Naive B cell (primary cell): ENCODE measurements around the gene RASL10A. TPM values are rescaled to one million over a fixed set of nuclear protein-coding genes. Genes with fewer than 3 reads are reported as not detected.

Experiments used
- ATAC-seq, 2 donors: fragments of 150-1000 bp; cut with Tn5 transposase; 2 replicates each; pipeline ENCODE4 v1.10.0; 2021; ENCODE audit warnings: low read depth in 2 of 2, mild to moderate bottlenecking in 2 of 2, moderate library complexity in 2 of 2
- DNase-seq: peaks from one replicate; pipeline ENCODE4 v3.0.0; 2022
- H3K27ac Mint-ChIP-seq, 6 donors: one replicate each; pipeline ENCODE4 v1.8.0; 2020 to 2022; ENCODE audit warnings: mild to moderate bottlenecking in 6 of 6, mixed read lengths in 6 of 6, moderate library complexity in 5 of 6, inconsistent platforms in 2 of 6
- H3K27me3 Mint-ChIP-seq, 3 donors: one replicate each; pipeline ENCODE4 v1.8.0; 2021 to 2022; ENCODE audit warnings: mixed read lengths in 3 of 3, mild to moderate bottlenecking in 1 of 3
- H3K36me3 Mint-ChIP-seq, 2 donors: one replicate each; pipeline ENCODE4 v1.8.0; 2020 to 2022; ENCODE audit warnings: mixed read lengths in 2 of 2, inconsistent platforms in 1 of 2, mild to moderate bottlenecking in 1 of 2
- H3K4me1 Mint-ChIP-seq, 3 donors: one replicate each; pipeline ENCODE4 v1.8.0; 2020 to 2022; ENCODE audit warnings: mixed read lengths in 3 of 3, inconsistent platforms in 1 of 3, mild to moderate bottlenecking in 1 of 3, moderate library complexity in 1 of 3
- H3K4me3 Mint-ChIP-seq, 8 donors: one replicate each; pipeline ENCODE4 v1.8.0; 2020 to 2022; ENCODE audit warnings: mild to moderate bottlenecking in 8 of 8, mixed read lengths in 8 of 8, moderate library complexity in 8 of 8, inconsistent platforms in 2 of 8
- H3K9me3 Mint-ChIP-seq, 7 donors: one replicate each; pipeline ENCODE4 v1.8.0; 2020 to 2022; ENCODE audit warnings: mixed read lengths in 7 of 7, mild to moderate bottlenecking in 5 of 7, inconsistent platforms in 2 of 7, moderate library complexity in 1 of 7
- polyA plus RNA-seq, 6 donors: library from polyadenylated mRNA; unstranded; fragments of 300-500 nt; fragmentation: Illumina TruSeq; gene quantifications; one replicate each; pipeline ENCODE4 v1.2.3, GENCODE V29; 2021; ENCODE audit warnings: low read depth in 6 of 6

RASL10A gene
- polyA plus RNA-seq, 6 donors from 2014 or later, result not detected

DNA sequence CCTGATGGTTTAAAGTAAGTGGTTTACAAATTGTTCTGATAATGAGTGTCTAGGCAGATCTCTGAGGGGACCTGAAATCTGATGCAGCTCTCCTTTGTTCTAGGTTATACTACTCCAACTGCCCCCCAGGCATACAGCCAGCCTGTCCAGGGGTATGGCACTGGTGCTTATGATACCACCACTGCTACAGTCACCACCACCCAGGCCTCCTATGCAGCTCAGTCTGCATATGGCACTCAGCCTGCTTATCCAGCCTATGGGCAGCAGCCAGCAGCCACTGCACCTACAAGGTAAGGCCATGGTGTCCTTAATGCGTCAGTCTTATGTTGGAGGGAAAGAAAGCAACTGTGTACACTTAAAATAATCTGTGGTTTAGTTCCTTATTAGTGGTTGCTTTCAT lies 37.6 kb downstream of the RASL10A start:
- ATAC-seq (no peak), DNase-seq (no peak)
- peak overlapping the region in 1 of 6 donors; percentile 18 for H3K27ac Mint-ChIP-seq
- H3K4me3 Mint-ChIP-seq, result no peak overlapping the region
- H3K36me3 Mint-ChIP-seq, result peaks cover 17 to 18% of the 10 kb centered on the region in 2 donors
- peaks cover 30 to 49% (median 30%) of the 10 kb centered on the region in 3 donors for H3K4me1 Mint-ChIP-seq
- H3K27me3 Mint-ChIP-seq, result no peaks in the 10 kb centered on the region
- no peaks in the 10 kb centered on the region for H3K9me3 Mint-ChIP-seq

DNA sequence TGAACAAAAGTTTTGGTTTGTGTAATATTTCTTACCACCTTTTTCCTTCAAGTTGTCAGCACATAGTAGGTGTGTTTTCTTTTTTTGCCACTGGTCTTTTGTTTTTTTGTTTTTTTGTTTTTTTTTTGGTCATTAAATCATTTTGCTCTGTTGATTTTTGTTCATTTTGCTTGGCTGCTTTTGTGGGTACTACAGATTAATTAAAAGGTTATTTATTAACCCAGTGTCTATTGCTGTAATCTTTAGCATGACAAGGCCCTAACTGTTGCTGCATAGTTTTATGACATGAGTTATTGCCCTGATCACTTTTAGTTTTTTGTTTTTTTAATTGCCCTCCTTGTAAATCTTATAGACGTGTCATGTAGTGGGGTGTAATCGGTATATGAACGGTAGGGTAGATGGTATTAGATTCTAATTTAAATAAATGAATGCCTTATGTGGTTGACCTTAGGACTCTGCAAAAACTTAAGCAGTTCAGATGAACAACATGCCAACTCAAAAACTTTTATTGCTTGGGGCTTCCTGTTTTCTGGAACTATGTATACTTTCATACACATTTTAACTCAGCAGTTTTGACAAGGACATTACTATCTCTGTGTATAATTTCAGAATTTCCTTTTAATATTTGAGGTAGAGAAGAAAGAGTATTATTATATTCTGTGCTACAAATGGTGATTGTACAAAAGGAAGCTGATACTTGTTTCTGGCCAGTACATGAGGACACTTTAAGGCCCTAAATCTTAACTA lies 39.5 kb downstream of the RASL10A start:
- Mint-ChIP-seq H3K4me3 (no peak overlapping the region), H3K27ac (peak overlapping the region in 3 of 6 donors; percentile 35 to 38 (median 35)), H3K36me3 (peaks cover 12 to 17% of the 10 kb centered on the region in 2 donors), H3K9me3 (no peaks in the 10 kb centered on the region), H3K4me1 (peaks cover 38 to 59% (median 46%) of the 10 kb centered on the region in 3 donors), H3K27me3 (no peaks in the 10 kb centered on the region)
- no peak for DNase-seq
- no peak for ATAC-seq

DNA sequence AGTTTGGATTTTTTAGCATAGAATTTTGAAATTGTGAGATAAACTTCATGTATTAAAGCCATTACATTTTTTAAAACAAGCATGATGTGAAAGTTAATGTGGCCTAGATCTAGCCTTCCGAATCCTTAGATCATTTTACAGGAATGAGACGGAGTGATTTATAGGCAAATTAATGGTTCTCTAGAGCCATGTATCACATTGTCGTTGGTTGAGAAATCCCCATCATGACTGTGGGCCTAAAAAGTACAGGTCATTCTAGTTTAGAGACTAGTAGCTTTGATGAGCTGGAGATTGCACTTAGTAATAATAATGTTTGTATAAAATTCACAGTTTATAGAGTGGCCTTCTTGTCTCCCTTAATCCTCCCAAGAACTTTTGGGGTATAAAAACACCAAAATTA lies 40.3 kb downstream of the RASL10A start:
- ATAC-seq (no peak), DNase-seq (no peak)
- H3K36me3 Mint-ChIP-seq, result peaks cover 12 to 17% of the 10 kb centered on the region in 2 donors
- H3K27me3 Mint-ChIP-seq, result no peaks in the 10 kb centered on the region
- H3K27ac Mint-ChIP-seq, result peak overlapping the region in 1 of 6 donors; percentile 34
- no peaks in the 10 kb centered on the region for H3K9me3 Mint-ChIP-seq
- peaks cover 46 to 66% (median 54%) of the 10 kb centered on the region in 3 donors for H3K4me1 Mint-ChIP-seq
- no peak overlapping the region for H3K4me3 Mint-ChIP-seq

DNA sequence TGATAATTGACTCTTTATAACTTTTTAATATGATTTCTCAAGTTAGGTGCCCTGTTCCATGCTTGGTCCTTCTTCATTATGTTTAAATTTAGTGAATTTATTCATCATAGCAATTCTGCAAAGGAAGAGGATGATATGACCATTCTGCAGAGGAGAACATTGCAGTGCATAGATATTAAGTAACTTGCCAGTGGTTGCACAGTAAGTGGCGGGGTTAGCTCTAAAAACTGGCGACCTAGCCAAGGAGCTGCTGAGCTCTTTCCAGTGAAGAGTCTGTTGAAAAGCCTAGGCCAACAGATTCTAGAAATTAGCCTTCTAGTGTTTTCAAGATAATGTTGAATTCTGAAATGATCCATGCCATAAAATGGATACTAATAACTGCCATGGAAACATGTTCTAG lies 42.9 kb downstream of the RASL10A start:
- ATAC-seq (no peak), DNase-seq (no peak)
- Mint-ChIP-seq H3K27ac (no peak overlapping the region), H3K36me3 (peaks cover 2 to 16% of the 10 kb centered on the region in 2 donors), H3K4me1 (peaks cover 52 to 71% (median 68%) of the 10 kb centered on the region in 3 donors), H3K27me3 (no peaks in the 10 kb centered on the region), H3K4me3 (peak overlapping the region in 2 of 8 donors; percentile 40 to 97), H3K9me3 (peaks cover 0 to 3% (median 0%) of the 10 kb centered on the region in 7 donors)

DNA sequence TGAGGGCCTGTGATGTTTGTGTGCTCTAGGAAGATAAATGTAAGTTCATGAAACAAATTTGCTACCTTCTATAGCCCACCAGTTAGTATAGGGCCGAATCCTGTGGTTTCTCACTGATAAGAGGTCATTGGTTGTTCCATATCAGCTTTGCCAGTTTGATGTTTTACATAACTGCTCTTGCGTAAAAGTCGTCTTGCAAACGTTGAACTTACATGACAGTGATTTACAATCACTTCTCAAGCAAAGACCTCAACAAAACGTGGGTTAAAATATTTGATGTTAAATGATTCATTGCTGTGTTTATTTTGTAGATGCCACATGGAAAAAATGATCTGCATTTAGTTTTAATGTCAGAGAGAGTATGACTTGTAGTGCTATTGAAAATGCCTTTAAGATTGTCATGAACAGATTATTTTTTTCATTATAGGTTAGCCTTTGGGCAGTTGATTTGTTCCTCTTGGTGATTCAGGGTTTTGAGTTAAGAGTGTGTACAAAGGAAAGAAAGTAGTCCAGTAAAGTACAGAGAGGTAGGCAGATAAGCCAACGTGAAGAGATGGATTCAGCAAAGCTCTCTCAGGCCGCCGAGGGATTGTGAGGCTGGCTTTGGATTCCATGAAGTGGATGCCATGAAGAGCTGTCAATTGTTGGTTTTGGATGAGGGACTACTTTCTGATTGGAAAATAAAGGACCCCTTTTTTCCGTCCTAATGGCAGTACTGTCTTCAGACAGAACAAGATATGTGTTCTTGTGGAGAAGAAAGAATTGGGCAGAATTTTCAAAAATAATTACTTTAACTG lies 44.8 kb downstream of the RASL10A start:
- no peaks in the 10 kb centered on the region for H3K27me3 Mint-ChIP-seq
- H3K9me3 Mint-ChIP-seq, result peaks cover 0 to 3% (median 0%) of the 10 kb centered on the region in 7 donors
- peak overlapping the region; percentile 89 to 100 (median 97) for H3K4me3 Mint-ChIP-seq
- H3K36me3 Mint-ChIP-seq, result peaks cover 0 to 16% of the 10 kb centered on the region in 2 donors
- peak overlapping the region in 5 of 6 donors; percentile 3 to 97 (median 61) for H3K27ac Mint-ChIP-seq
- DNase-seq, result no peak
- no peak for ATAC-seq
- peaks cover 52 to 72% (median 65%) of the 10 kb centered on the region in 3 donors for H3K4me1 Mint-ChIP-seq

DNA sequence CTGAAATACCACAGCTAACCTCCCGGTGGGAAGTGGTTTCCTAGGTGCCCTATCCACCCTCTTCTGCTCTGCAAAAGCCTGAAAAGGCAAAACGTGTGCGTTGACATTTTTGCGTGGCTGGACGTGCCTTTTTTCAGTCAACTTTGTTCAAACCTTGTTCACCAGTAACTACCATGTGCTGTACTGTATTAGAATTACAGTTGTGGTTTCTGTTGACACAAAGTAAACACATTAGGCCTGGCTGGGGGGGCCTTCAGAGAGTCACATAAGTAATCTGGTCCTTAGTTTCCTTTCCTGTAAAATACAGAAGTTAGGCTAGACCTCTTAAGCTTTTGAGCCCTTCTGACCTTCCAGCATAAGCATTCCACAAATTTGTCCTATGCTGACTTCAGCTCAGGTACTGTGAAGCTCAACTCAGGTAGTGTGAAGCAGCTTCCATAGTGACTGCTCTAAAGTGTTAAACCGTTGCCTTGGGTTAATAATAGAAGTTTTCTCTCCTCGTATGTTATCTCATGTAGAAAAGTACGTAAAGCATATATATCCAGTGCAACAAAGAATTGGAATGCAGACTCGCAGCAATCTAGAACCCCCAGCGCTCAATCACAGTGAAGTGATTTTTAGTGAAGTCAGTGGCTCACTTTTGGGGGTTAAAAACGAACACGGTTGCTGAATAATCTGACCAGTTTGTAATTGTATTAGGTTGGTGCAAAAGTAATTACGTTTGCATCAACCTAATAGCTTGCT lies 45.6 kb downstream of the RASL10A start:
- DNase-seq, result no peak
- Mint-ChIP-seq H3K4me3 (peak overlapping the region; percentile 89 to 100 (median 97)), H3K36me3 (peaks cover 0 to 16% of the 10 kb centered on the region in 2 donors)

DNA sequence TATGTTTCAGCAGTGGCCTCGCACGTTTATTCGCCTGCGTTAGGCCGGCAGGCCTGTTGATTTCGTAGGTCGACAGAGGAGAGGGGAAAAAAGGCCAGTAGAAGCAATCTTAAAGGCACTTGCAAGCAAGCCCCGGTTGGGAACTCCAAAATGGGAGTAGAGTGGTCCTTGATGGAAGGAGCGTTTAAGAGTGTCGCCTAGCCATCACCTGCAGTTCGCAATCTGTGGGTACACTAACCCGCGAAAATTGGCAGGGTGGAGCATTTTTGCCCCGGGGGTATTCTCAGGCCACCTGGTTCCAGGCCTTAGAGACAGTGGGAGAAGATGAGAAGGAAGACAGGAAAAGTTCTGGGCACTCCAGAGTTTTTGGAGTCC lies 46.3 kb downstream of the RASL10A start:
- no peak for ATAC-seq
- no peak for DNase-seq

More for the DNA sequence above, 45.6 kb downstream of the RASL10A start:
- no peaks in the 10 kb centered on the region for H3K27me3 Mint-ChIP-seq
- peak overlapping the region; percentile 7 to 97 (median 66) for H3K27ac Mint-ChIP-seq
- H3K9me3 Mint-ChIP-seq, result peaks cover 0 to 3% (median 0%) of the 10 kb centered on the region in 7 donors
- no peak for ATAC-seq
- H3K4me1 Mint-ChIP-seq, result peaks cover 52 to 68% (median 61%) of the 10 kb centered on the region in 3 donors

DNA sequence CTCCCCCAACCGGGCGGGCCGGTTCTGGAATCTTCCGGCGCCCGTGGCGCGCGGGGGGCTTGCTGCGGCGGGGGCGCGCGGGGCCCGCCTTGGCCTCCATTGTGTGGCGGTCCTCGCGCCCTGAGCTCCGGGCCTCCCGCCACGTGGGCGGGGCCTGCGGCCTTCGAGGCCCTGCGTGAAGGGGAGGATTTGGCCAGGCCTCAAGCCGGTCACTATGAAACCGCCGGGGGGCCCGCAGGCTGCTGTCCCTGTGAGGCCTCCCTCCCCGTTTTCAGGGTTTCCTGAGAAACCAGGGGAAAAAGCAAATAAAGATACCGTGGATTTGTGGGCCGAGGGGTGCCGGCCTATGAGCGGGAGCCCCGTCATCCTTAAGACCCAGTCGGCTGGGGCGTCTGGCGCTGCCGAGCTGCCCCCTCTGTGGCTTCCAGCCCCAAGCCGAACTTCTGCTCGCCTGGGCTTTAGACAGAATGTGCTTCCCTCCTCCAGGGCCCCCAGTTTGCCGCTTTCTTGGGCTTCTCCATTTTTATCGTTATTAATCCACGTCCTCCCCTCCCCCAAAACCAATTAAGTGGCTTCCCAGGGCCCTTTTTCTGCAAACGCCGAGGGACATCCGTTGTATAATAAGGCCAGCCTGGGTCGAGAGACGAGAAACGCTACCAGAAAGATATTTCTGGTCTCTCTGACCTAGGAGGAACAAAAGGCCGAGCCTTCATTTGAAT lies 46.8 kb downstream of the RASL10A start:
- ATAC-seq, result peak; percentile 13 to 15
- no peak for DNase-seq
- H3K4me3 Mint-ChIP-seq, result peak overlapping the region; percentile 89 to 100 (median 97)
- peaks cover 0 to 3% (median 0%) of the 10 kb centered on the region in 7 donors for H3K9me3 Mint-ChIP-seq
- no peaks in the 10 kb centered on the region for H3K27me3 Mint-ChIP-seq
- peaks cover 0 to 8% of the 10 kb centered on the region in 2 donors for H3K36me3 Mint-ChIP-seq
- H3K4me1 Mint-ChIP-seq, result peaks cover 44 to 59% (median 58%) of the 10 kb centered on the region in 3 donors
- peak overlapping the region; percentile 97 to 100 (median 99) for H3K27ac Mint-ChIP-seq

More for the DNA sequence above, 46.3 kb downstream of the RASL10A start:
- Mint-ChIP-seq H3K36me3 (peaks cover 0 to 10% of the 10 kb centered on the region in 2 donors), H3K4me1 (peaks cover 46 to 61% (median 58%) of the 10 kb centered on the region in 3 donors), H3K4me3 (peak overlapping the region; percentile 89 to 100 (median 97)), H3K27me3 (no peaks in the 10 kb centered on the region), H3K9me3 (peaks cover 0 to 3% (median 0%) of the 10 kb centered on the region in 7 donors), H3K27ac (peak overlapping the region in 5 of 6 donors; percentile 76 to 97 (median 95))

DNA sequence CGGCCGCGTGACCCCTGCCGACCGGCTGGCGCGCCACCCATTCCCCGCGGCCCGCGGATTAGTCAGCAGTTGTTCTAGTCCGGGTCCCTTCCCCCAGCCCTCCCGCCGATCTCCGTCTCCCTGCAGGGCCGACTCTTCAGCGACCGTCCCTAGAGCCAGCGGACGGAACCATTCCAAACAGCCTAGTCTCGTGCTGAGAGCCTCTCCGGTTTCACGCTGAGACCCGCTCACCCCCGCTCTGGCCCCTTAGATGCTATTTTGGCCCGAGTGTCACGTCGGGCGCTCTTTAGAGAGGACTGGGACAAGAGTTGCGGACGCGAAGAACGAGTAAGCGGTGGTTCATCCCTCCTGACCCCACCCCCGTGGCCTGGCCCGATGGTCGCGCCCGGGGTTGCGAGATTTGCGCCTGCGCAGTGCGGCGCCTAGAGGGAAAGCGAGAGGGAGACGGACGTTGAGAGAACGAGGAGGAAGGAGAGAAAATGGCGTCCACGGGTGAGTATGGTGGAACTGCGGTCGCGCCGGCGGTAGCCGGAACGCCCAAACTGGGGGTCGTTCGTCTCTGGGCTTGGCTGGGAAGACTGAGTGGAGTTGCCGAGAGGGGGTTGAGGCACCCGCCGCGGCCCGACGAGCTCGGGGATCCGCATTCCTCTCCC lies 47.5 kb downstream of the RASL10A start, which contains the start of the genes EWSR1 and RHBDD3:
TSS of gene EWSR1 (plus strand) at position 411 of the 653 bp plus-strand sequence. CDS start at position 480, 69 bp downstream.
TSS of gene RHBDD3 (minus strand) at position 124 of the 653 bp plus-strand sequence. CDS start 2,355 bp downstream, outside the sequence.
- ATAC-seq, result peak; percentile 89 to 90
- Mint-ChIP-seq H3K27ac (peak within 1 kb of the TSS; percentile 97 to 100 (median 99)), H3K36me3 (peaks cover 0 to 8% of the 10 kb centered on the region in 2 donors)

DNA sequence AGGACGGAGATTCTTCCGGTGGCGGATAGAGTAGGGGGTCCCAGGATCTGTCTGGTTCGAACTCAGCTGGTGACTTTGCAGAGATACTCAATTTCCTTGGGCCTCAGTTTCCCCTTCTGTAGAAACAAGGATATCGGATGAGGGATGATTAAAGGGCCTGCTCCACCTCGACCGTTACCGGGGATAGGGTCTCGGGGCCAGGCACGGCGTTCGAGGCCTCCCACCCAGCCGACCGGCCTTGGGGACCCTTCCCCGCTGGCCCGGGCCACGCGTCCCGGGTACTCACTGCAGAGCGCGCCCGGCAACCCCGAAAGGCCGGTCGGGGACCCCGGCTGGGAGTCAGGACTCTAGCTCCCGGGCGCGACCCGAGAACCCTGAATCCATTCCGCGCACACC lies 48.0 kb downstream of the RASL10A start:
- Mint-ChIP-seq H3K27ac (peak overlapping the region in 4 of 6 donors; percentile 97 to 100 (median 99)), H3K9me3 (peaks cover 0 to 3% (median 0%) of the 10 kb centered on the region in 7 donors), H3K4me1 (peaks cover 36 to 52% (median 50%) of the 10 kb centered on the region in 3 donors), H3K4me3 (peak overlapping the region; percentile 89 to 100 (median 97)), H3K36me3 (peaks cover 0 to 8% of the 10 kb centered on the region in 2 donors), H3K27me3 (no peaks in the 10 kb centered on the region)
- peak; percentile 45 to 48 for ATAC-seq
- no peak for DNase-seq

More for the DNA sequence above, 47.5 kb downstream of the RASL10A start, which contains the start of the genes EWSR1 and RHBDD3:
- peaks cover 39 to 53% (median 52%) of the 10 kb centered on the region in 3 donors for H3K4me1 Mint-ChIP-seq
- H3K27me3 Mint-ChIP-seq, result no peaks in the 10 kb centered on the region
- H3K4me3 Mint-ChIP-seq, result peak within 1 kb of the TSS; percentile 89 to 100 (median 97)
- DNase-seq, result peak; percentile 97
- peaks cover 0 to 3% (median 0%) of the 10 kb centered on the region in 7 donors for H3K9me3 Mint-ChIP-seq

DNA sequence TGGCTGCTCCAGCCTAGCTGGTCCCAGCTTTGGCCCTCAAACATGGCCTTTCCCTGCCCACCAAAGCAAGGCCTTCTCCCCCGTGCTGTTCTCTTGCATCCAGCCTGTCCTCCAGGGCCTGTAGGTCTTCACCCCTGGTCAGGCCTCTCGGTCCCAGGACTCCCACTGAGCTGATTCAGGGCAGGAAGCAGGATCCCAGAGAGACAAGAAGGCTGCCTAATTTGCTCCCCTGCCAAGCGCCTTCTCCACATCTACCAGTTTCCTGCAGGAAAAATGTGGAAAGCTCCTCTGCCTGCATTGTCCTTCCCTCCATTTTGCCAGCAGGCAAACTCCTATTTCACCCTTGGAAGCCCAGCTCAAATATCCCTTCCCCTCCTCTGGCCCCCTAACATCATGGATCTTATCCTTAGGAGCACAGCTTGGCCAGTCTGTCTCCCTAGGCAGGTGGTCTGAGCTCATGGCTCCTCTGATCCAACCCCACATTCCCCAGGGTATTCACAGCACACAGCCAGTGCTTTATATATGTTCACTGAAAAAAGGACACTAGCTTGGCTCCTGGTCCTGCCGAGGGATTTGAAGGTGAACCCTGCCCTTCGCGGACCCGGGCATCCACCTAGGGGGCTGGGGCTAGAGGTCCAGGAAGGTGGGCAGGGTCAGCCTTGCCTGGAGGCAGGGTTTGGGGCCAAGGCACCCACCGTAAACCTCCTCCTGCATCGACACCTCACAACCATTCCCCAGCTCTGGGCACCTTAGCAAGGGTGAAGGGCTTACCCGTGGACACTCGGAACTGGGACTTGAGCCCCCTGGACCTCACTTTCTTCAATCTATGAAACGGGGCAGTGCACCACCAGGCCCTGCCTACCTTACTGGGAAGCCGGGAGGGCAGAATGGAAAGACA lies 48.7 kb downstream of the RASL10A start:
- peak overlapping the region; percentile 89 to 100 (median 97) for H3K4me3 Mint-ChIP-seq
- no peaks in the 10 kb centered on the region for H3K27me3 Mint-ChIP-seq
- peaks cover 32 to 46% (median 43%) of the 10 kb centered on the region in 3 donors for H3K4me1 Mint-ChIP-seq
- H3K36me3 Mint-ChIP-seq, result peaks cover 0 to 8% of the 10 kb centered on the region in 2 donors
- H3K27ac Mint-ChIP-seq, result peak overlapping the region in 3 of 6 donors; percentile 42 to 99 (median 97)
- ATAC-seq (no peak), DNase-seq (no peak)
- H3K9me3 Mint-ChIP-seq, result peaks cover 0 to 3% (median 0%) of the 10 kb centered on the region in 7 donors
